NCI-H1436 treated with DMSO at 0.1 percent for 48 hours (cell line): ENCODE measurements around the gene ATP1A2.

Source experiments
- DNase-seq: peaks from one replicate; lab custom pipeline; 2025; lab: John Stamatoyannopoulos, UW

Gene ATP1A2

GRCh38 chr1:160146107-160146506 lies 30.5 kb downstream of the ATP1A2 start:
- no peak for DNase-seq

- no peak for DNase-seq
Measured at GRCh38 chr1:160148121-160148520, 32.6 kb downstream of the ATP1A2 start.

GRCh38 chr1:160149233-160149632 lies 33.7 kb downstream of the ATP1A2 start:
- DNase-seq = no peak

- no peak for DNase-seq
Measured at GRCh38 chr1:160149716-160150115, 34.2 kb downstream of the ATP1A2 start.

GRCh38 chr1:160151303-160151702 lies 35.7 kb downstream of the ATP1A2 start, which contains the start of gene ATP1A4:
Gene ATP1A4 (plus strand): TSS chr1:160151603. CDS start chr1:160152041, 438 bp downstream.
- DNase-seq = no peak

- DNase-seq = no peak
Measured at GRCh38 chr1:160154790-160155189, 39.2 kb downstream of the ATP1A2 start.

GRCh38 chr1:160156361-160156760 lies 40.8 kb downstream of the ATP1A2 start:
- no peak for DNase-seq

GRCh38 chr1:160157174-160157573 lies 41.6 kb downstream of the ATP1A2 start:
- DNase-seq = no peak

GRCh38 chr1:160158031-160158430 lies 42.5 kb downstream of the ATP1A2 start:
- DNase-seq = no peak

GRCh38 chr1:160158534-160158933 lies 43.0 kb downstream of the ATP1A2 start:
- DNase-seq = no peak

GRCh38 chr1:160159846-160160245 lies 44.3 kb downstream of the ATP1A2 start:
- DNase-seq = no peak

- no peak for DNase-seq
Measured at GRCh38 chr1:160161965-160162705, 46.6 kb downstream of the ATP1A2 start.

GRCh38 chr1:160162931-160163330 lies 47.4 kb downstream of the ATP1A2 start:
- DNase-seq = no peak

GRCh38 chr1:160163615-160164014 lies 48.1 kb downstream of the ATP1A2 start:
- DNase-seq = no peak

GRCh38 chr1:160164121-160164520 lies 48.6 kb downstream of the ATP1A2 start:
- DNase-seq = no peak

- DNase-seq = no peak
Measured at GRCh38 chr1:160166166-160166868, 50.8 kb downstream of the ATP1A2 start.

GRCh38 chr1:160167056-160167455 lies 51.5 kb downstream of the ATP1A2 start:
- no peak for DNase-seq

GRCh38 chr1:160167580-160167979 lies 52.0 kb downstream of the ATP1A2 start:
- no peak for DNase-seq

- DNase-seq = no peak
Measured at GRCh38 chr1:160168016-160168415, 52.5 kb downstream of the ATP1A2 start.

GRCh38 chr1:160168609-160169369 lies 53.2 kb downstream of the ATP1A2 start:
- no peak for DNase-seq

GRCh38 chr1:160169553-160170399 lies 54.2 kb downstream of the ATP1A2 start:
- no peak for DNase-seq

- no peak for DNase-seq
Measured at GRCh38 chr1:160171354-160171753, 55.8 kb downstream of the ATP1A2 start.
